IgD-negative memory B cell (primary cell): Measurements from ENCODE around the gene PRIMA1. TPM values are rescaled to one million over a fixed set of nuclear protein-coding genes. Genes with fewer than 3 reads are reported as not detected.

Experiments used
- H3K27ac Mint-ChIP-seq, 3 donors: one replicate each; pipeline ENCODE4 v1.8.0; 2020 to 2022; ENCODE audit warnings: mild to moderate bottlenecking in 3 of 3, mixed read lengths in 3 of 3, moderate library complexity in 1 of 3
- H3K27me3 Mint-ChIP-seq: one replicate; pipeline ENCODE4 v1.8.0; 2021; ENCODE audit warnings: mixed read lengths
- H3K36me3 Mint-ChIP-seq: one replicate; pipeline ENCODE4 v1.8.0; 2020; ENCODE audit warnings: mild to moderate bottlenecking, mixed read lengths
- H3K4me1 Mint-ChIP-seq, 3 donors: one replicate each; pipeline ENCODE4 v1.8.0; 2020 to 2022; ENCODE audit warnings: mixed read lengths in 3 of 3, mild to moderate bottlenecking in 1 of 3
- H3K4me3 Mint-ChIP-seq, 4 donors: one replicate each; pipeline ENCODE4 v1.8.0; 2020 to 2022; ENCODE audit warnings: mild to moderate bottlenecking in 4 of 4, mixed read lengths in 4 of 4, moderate library complexity in 3 of 4
- H3K9me3 Mint-ChIP-seq, 3 donors: one replicate each; pipeline ENCODE4 v1.8.0; 2020 to 2021; ENCODE audit warnings: mixed read lengths in 3 of 3, mild to moderate bottlenecking in 1 of 3
- polyA plus RNA-seq: library from polyadenylated mRNA; unstranded; fragments of 300-500 nt; fragmentation: Illumina TruSeq; gene quantifications from one replicate; pipeline ENCODE4 v1.2.3, GENCODE V29; 2021

PRIMA1 gene
- polyA plus RNA-seq, 1 donor from 2014 or later = not detected

DNA sequence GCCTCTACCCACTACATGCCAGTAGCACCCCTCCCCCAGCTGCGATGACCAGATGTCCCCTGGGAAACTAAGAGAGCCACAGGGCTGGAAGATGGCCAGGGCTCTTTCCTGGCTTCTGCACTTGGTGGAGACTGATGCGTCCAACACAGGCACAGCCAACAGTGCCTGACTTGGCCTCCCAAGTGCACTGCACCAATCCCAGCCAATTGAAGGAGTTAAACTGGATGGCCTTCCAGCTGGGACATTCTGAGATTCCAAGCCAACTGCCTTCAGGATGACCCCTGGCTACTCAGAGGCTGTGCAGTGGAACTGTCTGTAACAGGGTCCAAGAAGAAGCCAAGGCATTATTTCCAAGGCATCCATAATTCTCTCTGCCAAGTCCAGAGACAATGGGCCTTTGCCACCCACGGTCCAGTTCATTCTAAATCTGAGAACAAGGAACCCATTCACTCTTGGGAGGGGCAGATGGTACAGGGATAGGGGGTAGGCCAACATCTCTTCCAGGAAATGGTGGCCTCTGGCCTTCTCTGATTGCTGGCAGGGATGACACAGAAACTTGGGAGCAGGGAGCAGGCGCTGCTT is 35.2 kb downstream of the PRIMA1 start:
- H3K4me3 Mint-ChIP-seq = no peak overlapping the region
- H3K27me3 Mint-ChIP-seq = peaks cover 4% of the 10 kb centered on the region
- no peaks in the 10 kb centered on the region for H3K36me3 Mint-ChIP-seq
- no peaks in the 10 kb centered on the region for H3K4me1 Mint-ChIP-seq
- H3K9me3 Mint-ChIP-seq = peaks cover 0 to 2% (median 0%) of the 10 kb centered on the region in 3 donors
- H3K27ac Mint-ChIP-seq = no peak overlapping the region

GRCh38 chr14:93751946-93752655 is 36.2 kb downstream of the PRIMA1 start:
- Mint-ChIP-seq H3K27me3 (peaks cover 4% of the 10 kb centered on the region), H3K4me1 (no peaks in the 10 kb centered on the region), H3K9me3 (peaks cover 0 to 2% (median 2%) of the 10 kb centered on the region in 3 donors), H3K27ac (no peak overlapping the region), H3K4me3 (no peak overlapping the region), H3K36me3 (no peaks in the 10 kb centered on the region)

DNA sequence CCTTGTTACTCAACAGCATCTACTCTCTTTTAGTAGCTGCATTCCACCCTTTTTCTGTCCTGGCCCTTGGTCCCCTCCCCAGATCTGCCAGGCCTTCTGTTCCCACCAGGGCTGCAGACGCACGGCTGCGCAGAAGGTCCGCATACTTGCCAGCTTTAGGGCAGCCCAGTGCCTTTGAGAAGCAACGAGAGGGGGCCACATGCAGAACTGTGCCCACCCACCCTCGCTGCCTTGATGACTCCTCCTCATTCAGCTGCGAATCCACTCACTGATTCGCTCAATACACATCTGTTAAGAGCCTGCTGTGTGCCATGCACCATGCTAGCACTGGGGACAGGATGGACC is 39.2 kb downstream of the PRIMA1 start:
- H3K9me3 Mint-ChIP-seq = peaks cover 0 to 2% (median 2%) of the 10 kb centered on the region in 3 donors
- no peaks in the 10 kb centered on the region for H3K4me1 Mint-ChIP-seq
- H3K36me3 Mint-ChIP-seq = no peaks in the 10 kb centered on the region
- H3K4me3 Mint-ChIP-seq = no peak overlapping the region
- no peak overlapping the region for H3K27ac Mint-ChIP-seq
- H3K27me3 Mint-ChIP-seq = no peaks in the 10 kb centered on the region

DNA sequence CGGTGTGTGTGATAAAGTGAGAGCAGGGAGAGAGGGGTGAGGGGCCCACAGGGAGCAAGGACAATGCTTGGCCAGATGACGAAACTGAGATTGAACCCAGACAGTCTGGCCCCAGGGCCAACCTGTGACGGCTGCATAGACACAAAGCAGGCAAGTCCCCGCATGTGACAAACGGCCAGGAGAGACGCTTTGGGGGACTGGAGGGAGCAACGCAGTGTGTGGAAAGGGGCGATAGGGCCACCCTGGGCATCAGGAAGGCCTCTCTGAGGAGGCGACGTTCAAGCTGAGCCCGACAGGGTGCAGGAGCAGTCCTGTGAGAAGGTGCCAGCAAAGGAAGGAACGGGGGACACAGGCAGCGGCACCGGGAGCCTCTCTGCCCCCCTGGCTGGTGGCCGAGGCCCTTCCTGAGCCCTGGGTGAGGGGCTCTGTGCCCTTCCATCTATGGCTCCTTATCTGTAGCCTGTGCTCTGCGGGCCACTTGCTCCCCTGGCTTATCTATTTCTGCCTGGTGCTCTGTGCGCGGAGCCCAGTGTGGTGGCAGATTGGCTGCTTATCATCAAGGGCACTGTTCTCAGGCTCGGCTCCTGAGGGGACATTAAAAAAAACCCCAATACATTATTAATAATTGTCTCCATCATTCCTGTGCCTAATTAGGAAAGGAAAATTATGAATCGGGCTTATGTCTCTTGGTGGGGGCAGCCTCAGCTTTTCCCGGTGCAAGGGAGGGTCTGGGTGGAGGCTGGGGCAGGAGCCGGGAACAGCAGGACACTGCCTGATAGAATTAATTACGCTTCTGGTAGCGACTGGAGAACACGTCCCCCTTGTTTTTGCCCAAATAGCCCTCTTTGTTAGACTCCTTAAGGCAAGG is 39.8 kb downstream of the PRIMA1 start:
- H3K27ac Mint-ChIP-seq = peak overlapping the region in 1 of 3 donors; percentile 18
- no peaks in the 10 kb centered on the region for H3K4me1 Mint-ChIP-seq
- H3K9me3 Mint-ChIP-seq = peaks cover 0 to 2% (median 2%) of the 10 kb centered on the region in 3 donors
- no peaks in the 10 kb centered on the region for H3K36me3 Mint-ChIP-seq
- no peak overlapping the region for H3K4me3 Mint-ChIP-seq
- no peaks in the 10 kb centered on the region for H3K27me3 Mint-ChIP-seq

GRCh38 chr14:93747560-93747959 is 40.7 kb downstream of the PRIMA1 start:
- Mint-ChIP-seq H3K4me3 (no peak overlapping the region), H3K27ac (peak overlapping the region in 1 of 3 donors; percentile 18), H3K4me1 (no peaks in the 10 kb centered on the region), H3K9me3 (peaks cover 0 to 2% (median 0%) of the 10 kb centered on the region in 3 donors), H3K36me3 (no peaks in the 10 kb centered on the region), H3K27me3 (no peaks in the 10 kb centered on the region)

DNA sequence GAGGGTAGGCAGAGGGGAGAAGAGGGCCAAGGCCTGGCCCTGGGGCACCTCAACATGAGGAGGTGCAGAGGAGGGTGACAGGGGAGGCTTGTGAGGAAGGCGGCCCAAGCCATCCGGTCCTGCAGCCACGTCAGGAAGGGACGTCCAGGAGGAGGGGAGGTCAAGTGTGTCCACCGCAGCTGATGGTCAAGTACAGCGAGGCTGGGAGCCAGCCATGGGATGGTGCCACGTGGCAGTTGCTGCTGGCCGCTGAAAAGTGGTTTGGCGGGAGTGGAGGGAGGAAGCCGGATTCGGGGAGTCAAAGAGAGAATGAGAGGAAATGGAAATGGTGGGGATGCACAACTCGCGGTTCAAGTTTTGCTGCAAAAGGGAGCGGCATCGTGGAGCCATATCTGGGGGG is 41.2 kb downstream of the PRIMA1 start:
- Mint-ChIP-seq H3K9me3 (peaks cover 0 to 2% (median 0%) of the 10 kb centered on the region in 3 donors), H3K27ac (no peak overlapping the region), H3K36me3 (no peaks in the 10 kb centered on the region), H3K4me1 (no peaks in the 10 kb centered on the region), H3K27me3 (no peaks in the 10 kb centered on the region), H3K4me3 (no peak overlapping the region)

DNA sequence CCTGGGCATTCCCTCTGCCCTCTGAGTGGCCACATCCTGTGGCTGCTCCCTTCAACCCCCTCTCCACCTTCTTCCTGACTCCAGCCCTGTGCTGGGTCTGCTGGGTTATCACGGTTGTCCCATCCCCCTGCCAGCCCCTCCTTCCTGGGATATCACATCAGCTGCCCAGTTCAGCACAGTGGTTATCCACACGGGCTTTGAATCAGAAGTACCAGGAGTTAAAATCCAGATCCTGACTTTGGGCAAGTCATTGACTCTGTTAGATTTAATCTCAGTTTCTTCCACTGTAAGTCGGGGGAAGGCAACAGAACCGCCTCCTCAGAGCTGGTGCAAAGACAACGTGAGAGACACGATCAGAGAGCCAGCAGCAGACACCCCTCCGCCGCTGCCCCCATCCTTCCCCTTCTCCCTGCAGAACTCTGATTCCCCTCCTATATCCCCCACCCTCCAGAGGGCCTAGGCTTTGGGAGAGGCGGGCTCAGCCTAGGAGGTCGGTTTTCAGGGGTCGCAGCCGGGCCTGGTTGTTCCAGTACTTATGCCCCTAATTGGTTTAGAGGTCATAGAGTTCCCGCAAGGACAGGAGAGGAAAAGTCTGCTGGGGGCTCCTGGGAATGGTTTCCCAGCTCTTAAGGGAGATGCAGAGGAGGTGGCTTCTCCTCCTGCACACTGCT is 42.5 kb downstream of the PRIMA1 start:
- Mint-ChIP-seq H3K9me3 (peaks cover 0 to 2% (median 0%) of the 10 kb centered on the region in 3 donors), H3K4me1 (no peaks in the 10 kb centered on the region), H3K27ac (no peak overlapping the region), H3K4me3 (no peak overlapping the region), H3K27me3 (no peaks in the 10 kb centered on the region), H3K36me3 (no peaks in the 10 kb centered on the region)

DNA sequence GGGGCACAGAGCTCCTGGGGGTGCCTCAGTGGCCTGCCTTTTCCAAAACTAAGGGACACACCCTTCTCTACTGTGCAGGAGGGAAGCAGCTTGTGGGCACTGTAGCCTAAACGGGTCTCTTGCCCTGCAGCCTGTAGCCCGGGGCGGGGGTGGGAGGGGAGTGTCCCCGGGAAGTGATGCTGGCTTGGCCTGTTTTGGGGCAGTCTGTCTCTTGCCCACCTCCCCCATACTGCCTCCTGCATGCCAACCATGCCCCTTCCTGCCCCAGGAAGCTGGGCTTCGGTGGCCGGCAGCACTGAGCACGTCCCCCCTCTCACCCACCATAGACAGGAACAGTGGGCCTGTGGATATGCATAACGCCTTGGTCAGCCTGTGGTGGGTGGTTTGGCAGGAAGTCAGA is 43.4 kb downstream of the PRIMA1 start:
- no peaks in the 10 kb centered on the region for H3K27me3 Mint-ChIP-seq
- peaks cover 0 to 2% (median 0%) of the 10 kb centered on the region in 3 donors for H3K9me3 Mint-ChIP-seq
- no peaks in the 10 kb centered on the region for H3K36me3 Mint-ChIP-seq
- no peak overlapping the region for H3K27ac Mint-ChIP-seq
- no peaks in the 10 kb centered on the region for H3K4me1 Mint-ChIP-seq
- H3K4me3 Mint-ChIP-seq = no peak overlapping the region

- Mint-ChIP-seq H3K36me3 (peaks cover 2% of the 10 kb centered on the region), H3K27me3 (peaks cover 3% of the 10 kb centered on the region), H3K9me3 (peaks cover 0 to 2% (median 0%) of the 10 kb centered on the region in 3 donors), H3K4me3 (no peak overlapping the region), H3K4me1 (no peaks in the 10 kb centered on the region), H3K27ac (no peak overlapping the region)
These were observed 44.1 kb downstream of the PRIMA1 start for GRCh38 chr14:93744176-93744575.

DNA sequence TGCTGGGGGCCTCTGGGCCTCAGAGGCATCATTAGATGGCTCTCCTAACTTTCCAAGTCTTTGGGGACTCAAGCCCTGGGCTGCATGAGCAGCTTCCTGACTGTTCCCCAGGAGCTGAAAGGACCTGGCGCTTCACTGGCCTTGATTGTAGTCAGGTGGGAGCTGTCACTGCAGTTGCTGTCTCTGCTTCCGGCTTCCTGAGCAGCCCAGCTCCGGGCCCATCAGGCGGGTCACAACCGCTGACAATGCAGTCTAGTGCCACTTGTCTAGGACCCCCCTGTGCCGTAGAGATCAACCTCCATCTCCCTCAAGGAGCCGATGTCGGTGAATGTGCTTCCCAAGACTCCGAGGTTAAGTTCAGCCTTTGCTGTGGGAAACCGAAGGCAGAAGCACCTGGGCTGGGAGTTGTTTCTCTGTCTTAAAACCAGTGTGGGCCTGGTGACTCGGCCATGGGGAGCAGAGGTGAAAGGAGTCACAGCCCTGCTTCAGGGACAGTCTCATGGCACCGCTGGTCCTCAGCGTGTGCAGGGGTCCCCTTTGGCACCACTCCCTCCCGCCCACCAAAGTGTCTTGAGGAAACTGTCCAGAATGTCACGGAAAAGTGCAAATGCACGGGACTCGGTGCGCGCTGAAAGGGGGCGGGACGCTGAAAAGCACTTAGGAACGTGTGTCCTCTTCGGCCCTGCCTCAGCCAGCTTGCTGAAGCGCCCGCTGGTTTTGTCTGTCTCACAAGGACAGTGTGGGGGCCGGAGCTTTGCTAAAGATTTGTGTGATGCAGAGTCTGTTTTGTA is 44.8 kb downstream of the PRIMA1 start:
- H3K27me3 Mint-ChIP-seq = peaks cover 3% of the 10 kb centered on the region
- no peaks in the 10 kb centered on the region for H3K4me1 Mint-ChIP-seq
- no peak overlapping the region for H3K4me3 Mint-ChIP-seq
- no peak overlapping the region for H3K27ac Mint-ChIP-seq
- H3K9me3 Mint-ChIP-seq = peaks cover 0 to 2% (median 0%) of the 10 kb centered on the region in 3 donors
- H3K36me3 Mint-ChIP-seq = peaks cover 2% of the 10 kb centered on the region

GRCh38 chr14:93742761-93743160 is 45.5 kb downstream of the PRIMA1 start:
- no peak overlapping the region for H3K4me3 Mint-ChIP-seq
- no peaks in the 10 kb centered on the region for H3K9me3 Mint-ChIP-seq
- H3K27me3 Mint-ChIP-seq = peaks cover 8% of the 10 kb centered on the region
- no peak overlapping the region for H3K27ac Mint-ChIP-seq
- peaks cover 2% of the 10 kb centered on the region for H3K36me3 Mint-ChIP-seq
- H3K4me1 Mint-ChIP-seq = no peaks in the 10 kb centered on the region

GRCh38 chr14:93741556-93742230 is 46.6 kb downstream of the PRIMA1 start:
- no peak overlapping the region for H3K27ac Mint-ChIP-seq
- H3K36me3 Mint-ChIP-seq = peaks cover 2% of the 10 kb centered on the region
- peaks cover 11% of the 10 kb centered on the region for H3K27me3 Mint-ChIP-seq
- H3K4me3 Mint-ChIP-seq = no peak overlapping the region
- no peaks in the 10 kb centered on the region for H3K4me1 Mint-ChIP-seq
- H3K9me3 Mint-ChIP-seq = no peaks in the 10 kb centered on the region

GRCh38 chr14:93737634-93738033 is 50.7 kb downstream of the PRIMA1 start:
- Mint-ChIP-seq H3K36me3 (peaks cover 2% of the 10 kb centered on the region), H3K27ac (no peak overlapping the region), H3K27me3 (peaks cover 12% of the 10 kb centered on the region), H3K4me1 (peaks cover 0 to 1% (median 0%) of the 10 kb centered on the region in 3 donors), H3K9me3 (no peaks in the 10 kb centered on the region), H3K4me3 (no peak overlapping the region)
